Measurements from ENCODE around the gene CHPF2.

The CHPF2 gene

DNA sequence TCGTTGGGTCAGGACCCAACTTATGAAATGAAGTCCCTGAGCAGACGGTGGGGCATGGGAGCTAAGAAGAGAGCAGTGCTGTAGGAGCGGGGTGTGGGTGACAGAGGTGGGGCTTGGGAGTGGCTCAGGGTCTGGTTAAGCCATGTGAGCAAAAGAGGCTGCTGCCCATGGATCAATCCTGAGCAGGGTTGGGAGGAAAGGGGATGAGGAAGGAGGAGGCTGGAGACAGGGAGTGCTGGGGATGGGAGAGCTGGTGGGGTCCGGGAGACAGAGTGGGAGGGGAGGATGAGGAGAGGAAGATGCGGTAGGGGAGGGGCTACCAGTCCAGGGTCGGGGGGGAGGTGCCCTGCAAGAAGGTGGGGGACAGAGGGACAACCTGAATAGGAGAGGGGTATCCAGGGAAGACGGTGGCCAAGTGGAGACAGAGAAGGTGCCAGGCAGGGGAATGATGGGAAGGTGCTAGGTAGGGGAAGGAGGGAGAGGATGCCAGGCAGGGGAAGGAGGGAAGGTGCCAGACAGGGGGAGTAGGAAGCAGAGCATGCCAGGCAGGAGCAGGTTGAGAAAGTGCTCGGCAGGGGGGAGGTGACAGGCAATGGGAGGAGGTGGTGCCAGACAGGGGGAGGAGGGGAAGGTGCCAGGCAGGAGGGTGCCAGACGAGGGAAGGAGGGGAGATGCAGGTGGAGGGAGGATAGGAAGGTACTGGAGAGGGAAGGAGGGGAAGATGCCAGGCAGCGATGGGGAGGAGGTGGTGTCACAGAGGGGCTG is 43.7 kb downstream of the CHPF2 start:
- DNase-seq (ENCODE audit: low spot score) = no peak
- no peak overlapping the region for H3K27ac ChIP-seq
- TF ChIP-seq, protein P1, sequence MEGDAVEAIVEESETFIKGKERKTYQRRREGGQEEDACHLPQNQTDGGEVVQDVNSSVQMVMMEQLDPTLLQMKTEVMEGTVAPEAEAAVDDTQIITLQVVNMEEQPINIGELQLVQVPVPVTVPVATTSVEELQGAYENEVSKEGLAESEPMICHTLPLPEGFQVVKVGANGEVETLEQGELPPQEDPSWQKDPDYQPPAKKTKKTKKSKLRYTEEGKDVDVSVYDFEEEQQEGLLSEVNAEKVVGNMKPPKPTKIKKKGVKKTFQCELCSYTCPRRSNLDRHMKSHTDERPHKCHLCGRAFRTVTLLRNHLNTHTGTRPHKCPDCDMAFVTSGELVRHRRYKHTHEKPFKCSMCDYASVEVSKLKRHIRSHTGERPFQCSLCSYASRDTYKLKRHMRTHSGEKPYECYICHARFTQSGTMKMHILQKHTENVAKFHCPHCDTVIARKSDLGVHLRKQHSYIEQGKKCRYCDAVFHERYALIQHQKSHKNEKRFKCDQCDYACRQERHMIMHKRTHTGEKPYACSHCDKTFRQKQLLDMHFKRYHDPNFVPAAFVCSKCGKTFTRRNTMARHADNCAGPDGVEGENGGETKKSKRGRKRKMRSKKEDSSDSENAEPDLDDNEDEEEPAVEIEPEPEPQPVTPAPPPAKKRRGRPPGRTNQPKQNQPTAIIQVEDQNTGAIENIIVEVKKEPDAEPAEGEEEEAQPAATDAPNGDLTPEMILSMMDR (conservative IDR thresholded peaks at IDR 0.05; ENCODE audit: low read depth) = no peak
- ChIA-PET POLR2A (ENCODE audit: low non-redundant PET) (no interaction called here), CTCF (interaction anchor here (0.6 to 0.7 kb wide), 2 partner anchors 13 to 1298 kb away, joined by 3 read pairs; no protein-coding TSS in a partner anchor)

DNA sequence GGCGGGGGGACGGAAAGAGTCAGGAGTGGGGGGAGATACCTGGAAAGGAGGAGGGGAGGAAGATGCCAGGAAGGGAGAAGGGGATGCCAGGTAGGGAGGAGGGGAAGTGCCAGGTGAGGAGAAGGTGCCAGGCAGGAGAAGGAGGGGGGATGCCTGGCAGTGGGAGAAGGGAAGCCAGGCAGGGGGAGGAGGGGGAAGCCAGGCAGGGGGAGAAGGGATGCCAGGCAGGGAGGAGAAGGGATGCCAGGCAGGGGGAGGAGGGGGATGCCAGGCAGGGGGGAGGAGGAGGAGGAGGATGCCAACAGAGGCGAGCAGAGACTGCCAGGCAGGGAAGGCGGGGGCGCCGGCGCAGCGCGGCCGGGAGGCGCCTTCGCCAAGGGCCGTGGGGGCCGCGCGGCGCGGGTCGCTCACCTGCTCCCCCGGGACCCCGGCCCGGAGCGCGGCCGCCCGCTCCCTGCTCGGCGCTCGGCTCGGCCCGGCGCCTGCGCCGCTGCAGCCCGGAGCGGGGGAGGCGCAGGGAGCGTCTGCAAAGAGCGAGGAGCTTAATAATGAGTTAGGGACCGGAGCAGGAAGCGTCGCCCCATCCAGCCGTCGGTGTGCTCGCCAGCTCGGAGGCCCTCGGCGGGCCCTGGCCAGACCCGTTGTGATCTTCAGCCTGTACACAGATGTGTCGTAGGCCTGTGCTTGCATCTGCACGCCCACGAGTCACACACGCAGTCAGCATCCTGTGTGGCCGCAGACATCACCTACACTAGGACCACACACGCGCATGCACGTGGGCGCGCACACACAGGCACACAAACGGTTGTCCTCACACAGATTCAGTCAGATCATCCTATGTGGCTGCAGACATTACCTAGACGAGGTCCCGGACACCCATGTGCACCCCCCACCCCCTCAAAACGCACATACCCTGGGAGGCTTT is 44.6 kb downstream of the CHPF2 start:
- POLR2A ChIA-PET (ENCODE audit: low non-redundant PET) = interaction anchor here (0.7 to 0.9 kb wide), 2 partner anchors 29 to 30 kb away, joined by 3 to 11 read pairs; no protein-coding TSS in a partner anchor
- TF ChIP-seq, protein P1 (conservative IDR thresholded peaks at IDR 0.05; ENCODE audit: low read depth) = no peak
- H3K27ac ChIP-seq = no peak overlapping the region
- DNase-seq (ENCODE audit: low spot score) = peak; percentile 45
- CTCF ChIA-PET = interaction anchor here (0.7 to 0.8 kb wide), 2 partner anchors 96 to 506 kb away, joined by 3 to 5 read pairs; no protein-coding TSS in a partner anchor

- TF ChIP-seq, protein P1 (conservative IDR thresholded peaks at IDR 0.05; ENCODE audit: low read depth) = no peak
- CTCF ChIA-PET = interaction anchor here (0.7 kb wide), 1 partner anchor 95 kb away, joined by 5 read pairs; no protein-coding TSS in a partner anchor
- H3K27ac ChIP-seq = no peak overlapping the region
- DNase-seq (ENCODE audit: low spot score) = no peak
- POLR2A ChIA-PET (ENCODE audit: low non-redundant PET) = interaction anchor here (0.7 to 0.9 kb wide), 2 partner anchors 28 to 31 kb away, joined by 3 to 11 read pairs; no protein-coding TSS in a partner anchor
Measured at GRCh38 chr7:151277631-151278030, 45.3 kb downstream of the CHPF2 start.

GRCh38 chr7:151278949-151279348 is 46.7 kb downstream of the CHPF2 start:
- POLR2A ChIA-PET (ENCODE audit: low non-redundant PET) = no interaction called here
- H3K27ac ChIP-seq = no peak overlapping the region
- CTCF ChIA-PET = no interaction called here
- no peak for DNase-seq (ENCODE audit: low spot score)
- TF ChIP-seq, protein P1 (conservative IDR thresholded peaks at IDR 0.05; ENCODE audit: low read depth) = no peak

DNA sequence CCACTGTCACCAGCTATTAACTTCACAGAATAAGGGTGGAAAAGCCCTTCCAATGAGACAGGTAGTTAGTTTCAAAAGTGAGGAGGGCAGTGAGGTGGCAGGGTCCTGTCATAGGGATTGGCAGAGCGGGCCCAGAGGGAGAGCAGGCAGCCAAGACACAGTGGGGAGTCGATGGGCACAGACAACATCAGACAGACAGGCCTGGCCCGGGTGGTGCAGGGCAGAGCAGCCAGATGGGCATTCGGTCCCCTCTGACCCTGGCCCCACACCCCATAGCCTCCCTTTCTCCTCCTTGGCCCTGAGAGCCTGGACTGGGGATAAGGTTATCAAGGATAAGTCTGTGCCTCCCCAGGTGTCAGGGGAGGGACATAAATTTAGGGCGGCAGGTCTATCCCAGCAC is 47.6 kb downstream of the CHPF2 start:
- DNase-seq (ENCODE audit: low spot score) = no peak
- no peak overlapping the region for H3K27ac ChIP-seq
- TF ChIP-seq, protein P1 (conservative IDR thresholded peaks at IDR 0.05; ENCODE audit: low read depth) = no peak
- ChIA-PET POLR2A (ENCODE audit: low non-redundant PET) (no interaction called here), CTCF (no interaction called here)

- ChIA-PET POLR2A (ENCODE audit: low non-redundant PET) (no interaction called here), CTCF (no interaction called here)
- TF ChIP-seq, protein P1 (conservative IDR thresholded peaks at IDR 0.05; ENCODE audit: low read depth) = no peak
- no peak for DNase-seq (ENCODE audit: low spot score)
- no peak overlapping the region for H3K27ac ChIP-seq
Measured at GRCh38 chr7:151280388-151281019, 48.2 kb downstream of the CHPF2 start.

All from RWPE1 (cell line).